Endothelial cell (in vitro differentiated cells): ENCODE results near the gene AK9. TPM values are rescaled to one million over a fixed set of nuclear protein-coding genes. Genes with fewer than 3 reads are reported as not detected.

Experiments
- DNase-seq: peaks from one replicate; pipeline ENCODE4 v3.0.0; 2021; ENCODE audit warnings: low spot score
- H3K27ac Mint-ChIP-seq: one replicate; pipeline ENCODE4 v1.8.0; 2021; ENCODE audit warnings: mixed read lengths, inconsistent platforms; ENCODE audit not compliant: unreplicated experiment
- H3K27me3 Mint-ChIP-seq: one replicate; pipeline ENCODE4 v1.8.0; 2021; ENCODE audit warnings: mild to moderate bottlenecking, moderate library complexity, mixed read lengths, inconsistent platforms; ENCODE audit not compliant: unreplicated experiment
- H3K36me3 Mint-ChIP-seq: one replicate; pipeline ENCODE4 v1.8.0; 2021; ENCODE audit warnings: mild to moderate bottlenecking, low read depth, mixed read lengths, inconsistent platforms; ENCODE audit not compliant: unreplicated experiment
- H3K4me1 Mint-ChIP-seq: one replicate; pipeline ENCODE4 v1.8.0; 2021; ENCODE audit warnings: mild to moderate bottlenecking, mixed read lengths, inconsistent platforms; ENCODE audit not compliant: unreplicated experiment
- H3K4me3 Mint-ChIP-seq: one replicate; pipeline ENCODE4 v1.8.0; 2021; ENCODE audit warnings: mild to moderate bottlenecking, mixed read lengths, inconsistent platforms; ENCODE audit not compliant: unreplicated experiment
- H3K9me3 Mint-ChIP-seq: one replicate; pipeline ENCODE4 v1.8.0; 2021; ENCODE audit warnings: mixed read lengths, inconsistent platforms; ENCODE audit not compliant: unreplicated experiment
- total RNA-seq: library from RNA; stranded (reverse); fragmentation: NEBNext Ultra II Directional; extraction: Animal tissue kit (Norgen Biotek cat#: 25700); gene quantifications from one replicate; pipeline ENCODE4 v1.2.1, GENCODE V29; 2021; ENCODE audit not compliant: unreplicated experiment
- TF ChIP-seq, protein P1 (sequence below): fragments of 200-600 bp; sonication (generic); IDR thresholded peaks from one replicate; pipeline ENCODE4 v1.5.0; 2021; ENCODE audit warnings: antibody characterized with exemption; ENCODE audit not compliant: unreplicated experiment

AK9 gene
- total RNA-seq, 1 donor from 2014 or later: 3.5 TPM

DNA sequence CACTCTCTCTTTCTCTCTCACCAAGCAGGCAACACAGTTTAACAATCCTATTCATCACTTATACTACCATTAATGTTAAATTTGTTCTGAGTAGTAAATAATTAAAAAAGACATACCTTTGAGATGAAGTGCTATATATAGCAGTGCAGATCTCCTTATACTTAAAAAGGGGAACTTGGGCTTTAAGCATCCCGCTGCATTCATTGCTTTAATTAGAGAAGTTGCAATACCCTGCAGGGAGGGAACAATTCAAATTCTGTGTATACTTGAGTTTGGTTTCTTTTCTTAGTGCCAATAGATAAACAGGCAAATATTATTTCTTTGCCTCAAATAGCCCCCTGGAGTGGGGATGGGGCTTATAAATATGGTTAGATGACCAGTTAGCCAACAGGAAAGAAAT is 197.1 kb downstream of the AK9 start:
- Mint-ChIP-seq H3K27me3 (peaks cover 4% of the 10 kb centered on the region), H3K9me3 (no peaks in the 10 kb centered on the region), H3K36me3 (no peaks in the 10 kb centered on the region), H3K4me3 (no peak overlapping the region), H3K4me1 (peaks cover 6% of the 10 kb centered on the region), H3K27ac (no peak overlapping the region)
- DNase-seq: no peak
- TF ChIP-seq, protein P1, sequence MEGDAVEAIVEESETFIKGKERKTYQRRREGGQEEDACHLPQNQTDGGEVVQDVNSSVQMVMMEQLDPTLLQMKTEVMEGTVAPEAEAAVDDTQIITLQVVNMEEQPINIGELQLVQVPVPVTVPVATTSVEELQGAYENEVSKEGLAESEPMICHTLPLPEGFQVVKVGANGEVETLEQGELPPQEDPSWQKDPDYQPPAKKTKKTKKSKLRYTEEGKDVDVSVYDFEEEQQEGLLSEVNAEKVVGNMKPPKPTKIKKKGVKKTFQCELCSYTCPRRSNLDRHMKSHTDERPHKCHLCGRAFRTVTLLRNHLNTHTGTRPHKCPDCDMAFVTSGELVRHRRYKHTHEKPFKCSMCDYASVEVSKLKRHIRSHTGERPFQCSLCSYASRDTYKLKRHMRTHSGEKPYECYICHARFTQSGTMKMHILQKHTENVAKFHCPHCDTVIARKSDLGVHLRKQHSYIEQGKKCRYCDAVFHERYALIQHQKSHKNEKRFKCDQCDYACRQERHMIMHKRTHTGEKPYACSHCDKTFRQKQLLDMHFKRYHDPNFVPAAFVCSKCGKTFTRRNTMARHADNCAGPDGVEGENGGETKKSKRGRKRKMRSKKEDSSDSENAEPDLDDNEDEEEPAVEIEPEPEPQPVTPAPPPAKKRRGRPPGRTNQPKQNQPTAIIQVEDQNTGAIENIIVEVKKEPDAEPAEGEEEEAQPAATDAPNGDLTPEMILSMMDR: no peak

DNA sequence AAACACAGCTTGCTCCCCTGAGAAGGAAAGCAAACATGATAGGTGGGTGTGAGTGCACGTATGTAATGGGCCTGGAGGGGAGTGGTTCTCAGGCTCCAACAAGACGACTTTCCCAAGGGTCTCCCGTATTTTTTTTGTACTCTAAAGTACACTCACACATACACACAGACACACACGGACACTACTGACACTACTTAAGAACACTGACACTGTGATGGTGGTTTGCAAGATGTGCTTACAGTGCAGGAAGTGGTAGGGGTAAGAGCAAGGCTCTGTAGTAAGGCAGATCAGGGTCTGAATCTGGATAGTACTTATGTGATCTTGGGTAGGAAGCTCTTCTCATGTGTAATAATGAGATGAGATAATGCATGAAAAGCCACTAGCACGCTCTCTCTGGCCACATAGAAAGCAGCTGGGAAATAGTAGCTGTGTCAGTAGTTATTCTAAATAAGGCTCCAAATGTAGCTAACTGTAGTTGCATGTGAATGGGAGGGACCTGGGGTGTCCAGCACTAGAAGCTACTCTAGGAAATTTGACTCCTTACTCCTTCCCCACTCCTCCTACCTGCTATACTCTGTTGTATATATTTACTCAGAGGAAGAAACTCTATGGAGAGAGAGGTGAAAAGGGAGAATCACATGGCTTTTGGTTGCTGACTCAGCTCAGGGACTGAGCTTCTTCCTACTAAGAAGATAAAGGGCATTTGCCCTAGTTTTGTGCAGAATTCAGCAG is 199.6 kb downstream of the AK9 start:
- DNase-seq: no peak

DNA sequence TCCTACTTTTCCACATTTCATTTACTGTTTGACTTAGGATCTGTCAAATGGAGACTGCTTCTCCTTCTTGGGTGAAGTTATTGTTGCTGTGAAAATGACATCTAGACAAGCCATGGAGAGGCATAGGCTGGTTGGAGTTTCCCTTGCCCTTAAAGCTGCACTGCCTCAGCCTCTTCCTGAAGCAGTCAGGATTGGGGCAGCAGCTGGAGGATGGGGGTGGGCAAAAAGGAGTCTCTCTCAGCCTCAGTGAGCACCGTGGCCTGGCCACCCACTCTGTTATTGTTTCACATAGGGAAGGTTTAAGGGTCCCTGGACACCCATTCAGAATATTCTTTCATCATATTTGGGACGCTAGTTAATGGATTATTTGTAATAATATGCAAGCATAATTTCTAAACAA is 200.3 kb downstream of the AK9 start:
- H3K27me3 Mint-ChIP-seq: peaks cover 3% of the 10 kb centered on the region
- peak overlapping the region; percentile 73 for H3K27ac Mint-ChIP-seq

More for the DNA sequence above, 199.6 kb downstream of the AK9 start:
- H3K4me1 Mint-ChIP-seq: peaks cover 6% of the 10 kb centered on the region
- H3K9me3 Mint-ChIP-seq: no peaks in the 10 kb centered on the region
- H3K27ac Mint-ChIP-seq: no peak overlapping the region
- TF ChIP-seq, protein P1: no peak
- H3K4me3 Mint-ChIP-seq: no peak overlapping the region
- H3K27me3 Mint-ChIP-seq: peaks cover 4% of the 10 kb centered on the region
- no peaks in the 10 kb centered on the region for H3K36me3 Mint-ChIP-seq

DNA sequence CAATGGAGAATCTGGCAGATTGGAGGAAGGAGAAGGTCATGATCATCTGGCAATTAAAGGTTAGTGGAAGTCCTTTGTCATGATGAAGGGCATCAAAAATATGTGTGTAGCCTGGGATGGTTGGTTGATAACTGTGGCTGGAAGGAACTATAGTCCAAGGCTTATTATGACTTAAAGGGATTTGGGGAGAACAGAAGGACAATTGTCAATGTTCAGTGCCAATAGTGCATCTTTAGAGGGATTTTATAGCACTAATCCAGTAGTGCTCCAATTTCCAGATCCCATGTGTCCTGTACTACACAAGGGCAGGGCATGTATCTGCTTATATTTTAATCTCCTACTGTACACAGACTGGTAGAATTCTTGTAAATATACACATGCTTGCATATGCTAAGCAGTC is 203.0 kb downstream of the AK9 start:
- Mint-ChIP-seq H3K27me3 (peaks cover 4% of the 10 kb centered on the region), H3K27ac (no peak overlapping the region), H3K9me3 (no peaks in the 10 kb centered on the region), H3K4me3 (no peak overlapping the region), H3K36me3 (peaks cover 4% of the 10 kb centered on the region), H3K4me1 (peaks cover 11% of the 10 kb centered on the region)
- TF ChIP-seq, protein P1: no peak
- no peak for DNase-seq

More for the DNA sequence above, 200.3 kb downstream of the AK9 start:
- TF ChIP-seq, protein P1: no peak
- H3K4me1 Mint-ChIP-seq: peaks cover 6% of the 10 kb centered on the region
- no peaks in the 10 kb centered on the region for H3K36me3 Mint-ChIP-seq
- H3K4me3 Mint-ChIP-seq: no peak overlapping the region
- no peak for DNase-seq
- H3K9me3 Mint-ChIP-seq: no peaks in the 10 kb centered on the region

DNA sequence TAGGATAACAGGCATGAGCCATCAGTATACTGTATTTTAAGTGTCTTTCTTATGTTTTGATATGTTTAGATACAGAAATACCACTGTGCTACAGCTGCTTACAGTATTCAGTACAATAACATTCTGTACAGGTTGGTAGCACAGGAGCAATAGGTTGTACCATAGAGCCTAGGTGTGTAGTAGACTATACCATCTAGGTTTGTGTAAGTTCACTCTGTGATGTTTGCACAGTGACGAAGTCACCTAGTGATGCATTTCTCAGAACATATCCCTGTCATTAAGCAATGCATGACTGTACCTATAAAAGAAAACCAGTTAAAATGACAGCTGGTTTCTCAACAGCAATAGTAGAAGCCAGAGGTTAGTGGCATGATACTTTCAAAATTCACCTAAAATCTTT is 204.9 kb downstream of the AK9 start:
- no peak overlapping the region for H3K27ac Mint-ChIP-seq
- peaks cover 7% of the 10 kb centered on the region for H3K36me3 Mint-ChIP-seq
- no peak for DNase-seq
- peaks cover 7% of the 10 kb centered on the region for H3K27me3 Mint-ChIP-seq
- no peaks in the 10 kb centered on the region for H3K9me3 Mint-ChIP-seq
- TF ChIP-seq, protein P1: no peak
- H3K4me3 Mint-ChIP-seq: no peak overlapping the region
- H3K4me1 Mint-ChIP-seq: peaks cover 13% of the 10 kb centered on the region
